Endothelial cell of umbilical vein (primary cell): ENCODE measurements around the gene ADARB2.

ENCODE experiments used
- EZH2 ChIP-seq: IDR thresholded peaks from 2 replicates; pipeline ENCODE4 v1.6.1; 2012; ENCODE audit warnings: borderline replicate concordance, low read depth, mild to moderate bottlenecking, moderate library complexity, low read length, inconsistent platforms; ENCODE audit not compliant: severe bottlenecking
- POLR2A ChIP-seq: IDR thresholded peaks from 2 replicates; pipeline ENCODE4 v1.6.1; 2012; ENCODE audit warnings: low read depth, mild to moderate bottlenecking, control low read depth, low read length
- TF ChIP-seq, protein P1 (sequence below), 2 donors: IDR thresholded peaks; 1 replicate in 1 of 2; 2 replicates in 1 of 2; pipeline ENCODE4 v1.5.1; 2011; ENCODE audit warnings: low read length in 2 of 2, mild to moderate bottlenecking in 2 of 2, moderate library complexity in 2 of 2, control low read depth in 1 of 2, inconsistent platforms in 1 of 2, low read depth in 1 of 2; ENCODE audit not compliant: insufficient read depth in 1 of 2; ENCODE audit errors: extremely low read depth in 1 of 2

DNA sequence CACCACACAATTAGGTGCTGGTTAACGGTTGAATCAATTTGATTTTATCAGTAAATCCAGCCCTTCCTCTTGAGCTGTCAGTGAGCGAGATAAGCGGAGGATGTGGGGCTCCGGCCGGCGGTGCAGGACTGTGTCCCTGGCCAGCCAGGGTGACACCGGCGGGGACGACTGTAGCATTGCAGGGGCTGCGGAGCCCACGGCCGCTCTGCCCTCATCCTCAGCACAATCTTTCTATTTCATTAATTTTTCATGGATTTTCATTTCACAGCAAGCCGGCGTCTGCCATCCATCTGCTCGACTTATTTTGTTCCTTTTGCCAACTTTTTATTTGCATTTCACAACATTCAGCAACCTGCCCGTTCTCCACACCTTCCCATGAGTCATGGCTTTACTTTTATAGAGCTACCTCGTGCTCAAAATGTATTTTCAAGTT, 4.7 kb downstream of the ADARB2 start:
- TF ChIP-seq, protein P1, sequence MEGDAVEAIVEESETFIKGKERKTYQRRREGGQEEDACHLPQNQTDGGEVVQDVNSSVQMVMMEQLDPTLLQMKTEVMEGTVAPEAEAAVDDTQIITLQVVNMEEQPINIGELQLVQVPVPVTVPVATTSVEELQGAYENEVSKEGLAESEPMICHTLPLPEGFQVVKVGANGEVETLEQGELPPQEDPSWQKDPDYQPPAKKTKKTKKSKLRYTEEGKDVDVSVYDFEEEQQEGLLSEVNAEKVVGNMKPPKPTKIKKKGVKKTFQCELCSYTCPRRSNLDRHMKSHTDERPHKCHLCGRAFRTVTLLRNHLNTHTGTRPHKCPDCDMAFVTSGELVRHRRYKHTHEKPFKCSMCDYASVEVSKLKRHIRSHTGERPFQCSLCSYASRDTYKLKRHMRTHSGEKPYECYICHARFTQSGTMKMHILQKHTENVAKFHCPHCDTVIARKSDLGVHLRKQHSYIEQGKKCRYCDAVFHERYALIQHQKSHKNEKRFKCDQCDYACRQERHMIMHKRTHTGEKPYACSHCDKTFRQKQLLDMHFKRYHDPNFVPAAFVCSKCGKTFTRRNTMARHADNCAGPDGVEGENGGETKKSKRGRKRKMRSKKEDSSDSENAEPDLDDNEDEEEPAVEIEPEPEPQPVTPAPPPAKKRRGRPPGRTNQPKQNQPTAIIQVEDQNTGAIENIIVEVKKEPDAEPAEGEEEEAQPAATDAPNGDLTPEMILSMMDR (IDR thresholded peaks at IDR 0.05; ENCODE audit: extremely low read depth in 1 of 2, insufficient read depth in 1 of 2, low read depth in 1 of 2, low read length in 2 of 2): no peak
- TF ChIP-seq POLR2A (no peak), EZH2 (no peak)
